CD14-positive monocyte (primary cell): ENCODE data around the gene ANGPTL2. TPM values are rescaled to one million over a fixed set of nuclear protein-coding genes. Genes with fewer than 3 reads are reported as not detected.

ENCODE experiments used
- DNase-seq, 3 donors: peaks; one replicate each; pipeline ENCODE4 v3.0.0-alpha.2; 2011 to 2022
- H2AFZ ChIP-seq: 2 replicates; pipeline ENCODE4 v1.6.0; 2012; ENCODE audit warnings: mild to moderate bottlenecking, low read depth, low read length, inconsistent platforms; ENCODE audit not compliant: insufficient read depth, poor library complexity, severe bottlenecking
- H3K27ac ChIP-seq, 2 donors: 1 replicate in 1 of 2; 2 replicates in 1 of 2; pipeline ENCODE4 v1.5.1; 2012 to 2013; ENCODE audit warnings: low read length in 2 of 2, control low read depth in 1 of 2, inconsistent platforms in 1 of 2, low read depth in 1 of 2, mild to moderate bottlenecking in 1 of 2
- H3K27me3 ChIP-seq, 2 donors: one replicate each; pipeline versions ENCODE4 v1.6.0 to v1.6.1; 2011 to 2013; ENCODE audit warnings: low read length in 2 of 2; ENCODE audit not compliant: control insufficient read depth in 2 of 2, insufficient read depth in 2 of 2
- H3K36me3 ChIP-seq, 2 donors: replicated peaks in 1 of 2; 1 replicate in 1 of 2; 2 replicates in 1 of 2; pipeline versions ENCODE4 v1.5.1 to v1.6.1; 2012 to 2013; ENCODE audit warnings: low read length in 2 of 2, control low read depth in 1 of 2, inconsistent platforms in 1 of 2, mild to moderate bottlenecking in 1 of 2; ENCODE audit not compliant: insufficient read depth in 2 of 2, control insufficient read depth in 1 of 2
- H3K4me1 ChIP-seq, 2 donors: 1 replicate in 1 of 2; 2 replicates in 1 of 2; pipeline versions ENCODE4 v1.5.1 to v1.6.1; 2012 to 2013; ENCODE audit warnings: low read length in 2 of 2, control low read depth in 1 of 2, inconsistent platforms in 1 of 2, mild to moderate bottlenecking in 1 of 2, moderate library complexity in 1 of 2; ENCODE audit not compliant: insufficient read depth in 2 of 2, control insufficient read depth in 1 of 2
- H3K4me2 ChIP-seq: replicated peaks from 2 replicates; pipeline ENCODE3; 2012; ENCODE audit warnings: low read length, moderate library complexity, mild to moderate bottlenecking; ENCODE audit not compliant: poor library complexity, severe bottlenecking; ENCODE audit errors: extremely low read depth
- H3K4me3 ChIP-seq, 3 experiments: fragments of 200-600 bp in 1 of 3; sonication (generic) in 1 of 3; replicated peaks in 1 of 3; 1 replicate in 2 of 3; 2 replicates in 1 of 3; pipeline ENCODE4 v1.5.1; 2011 to 2013; ENCODE audit warnings: low read length in 3 of 3, mild to moderate bottlenecking in 3 of 3, control low read depth in 2 of 3, low read depth in 2 of 3, inconsistent platforms in 1 of 3, moderate library complexity in 1 of 3
- H3K79me2 ChIP-seq: 2 replicates; pipeline ENCODE4 v1.6.0; 2012; ENCODE audit warnings: mild to moderate bottlenecking, control low read depth, inconsistent platforms, low read length, moderate library complexity; ENCODE audit not compliant: insufficient read depth
- H3K9ac ChIP-seq: 2 replicates; pipeline ENCODE4 v1.6.0; 2017; ENCODE audit warnings: low read length, mild to moderate bottlenecking; ENCODE audit not compliant: insufficient read depth, poor library complexity, severe bottlenecking
- H3K9me3 ChIP-seq, 2 donors: replicated peaks in 1 of 2; 1 replicate in 1 of 2; 2 replicates in 1 of 2; pipeline versions ENCODE4 v1.5.1 to v1.6.1; 2012 to 2013; ENCODE audit warnings: low read length in 2 of 2, control low read depth in 1 of 2; ENCODE audit not compliant: control insufficient read depth in 1 of 2, insufficient read depth in 1 of 2
- H4K20me1 ChIP-seq: 2 replicates; pipeline ENCODE4 v1.6.0; 2012; ENCODE audit warnings: mild to moderate bottlenecking, low read length, control low read depth, moderate library complexity; ENCODE audit not compliant: insufficient read depth
- H3K27ac Mint-ChIP-seq, 7 donors: one replicate each; pipeline ENCODE4 v1.8.0; 2020; ENCODE audit warnings: mild to moderate bottlenecking in 7 of 7, mixed read lengths in 7 of 7, moderate library complexity in 6 of 7, inconsistent platforms in 2 of 7
- H3K27me3 Mint-ChIP-seq, 3 donors: one replicate each; pipeline ENCODE4 v1.8.0; 2021 to 2022; ENCODE audit warnings: low read depth in 3 of 3, mild to moderate bottlenecking in 3 of 3, mixed read lengths in 3 of 3, moderate library complexity in 3 of 3, inconsistent platforms in 1 of 3
- H3K36me3 Mint-ChIP-seq, 2 donors: one replicate each; pipeline ENCODE4 v1.8.0; 2020; ENCODE audit warnings: mixed read lengths in 2 of 2, inconsistent platforms in 1 of 2, mild to moderate bottlenecking in 1 of 2
- H3K4me1 Mint-ChIP-seq: one replicate; pipeline ENCODE4 v1.8.0; 2020; ENCODE audit warnings: mild to moderate bottlenecking, mixed read lengths
- H3K4me3 Mint-ChIP-seq, 2 donors: one replicate each; pipeline ENCODE4 v1.8.0; 2020; ENCODE audit warnings: mild to moderate bottlenecking in 2 of 2, mixed read lengths in 2 of 2, moderate library complexity in 1 of 2
- H3K9me3 Mint-ChIP-seq, 7 donors: one replicate each; pipeline ENCODE4 v1.8.0; 2020 to 2022; ENCODE audit warnings: mixed read lengths in 7 of 7, mild to moderate bottlenecking in 6 of 7, moderate library complexity in 6 of 7, inconsistent platforms in 2 of 7
- WGBS: methylation state at CpG from one replicate; pipeline ENCODE4 v1.1.5; 2013; ENCODE audit warnings: missing lambda C conversion rate; ENCODE audit not compliant: insufficient coverage; 5-methylcytosine and 5-hydroxymethylcytosine counted together
- intact Hi-C, 2 donors: fragments of 100-400 bp; cut with micrococcal nuclease; formaldehyde crosslinking; loops; one replicate each; pipeline versions ENCODE4 v1.15.0 to v1.15.1; 2023
- polyA plus RNA-seq, 3 donors: library from polyadenylated mRNA; depleted of rRNA in 1 of 3; unstranded in 2 of 3; stranded (reverse) in 1 of 3; fragments of 300-500 nt in 2 of 3; fragments of >200 nt in 1 of 3; fragmentation: Illumina TruSeq in 2 of 3; gene quantifications; 1 replicate in 2 of 3; 2 replicates in 1 of 3; pipeline ENCODE4 v1.2.3, GENCODE V29; 2012 to 2021
- TF ChIP-seq, protein P1 (sequence below): fragments of 200-600 bp; IDR thresholded peaks from one replicate; pipeline ENCODE4 v1.8.0; 2022; ENCODE audit warnings: antibody characterized with exemption, mild to moderate bottlenecking

Gene ANGPTL2
- polyA plus RNA-seq, 3 donors = not detected

DNA sequence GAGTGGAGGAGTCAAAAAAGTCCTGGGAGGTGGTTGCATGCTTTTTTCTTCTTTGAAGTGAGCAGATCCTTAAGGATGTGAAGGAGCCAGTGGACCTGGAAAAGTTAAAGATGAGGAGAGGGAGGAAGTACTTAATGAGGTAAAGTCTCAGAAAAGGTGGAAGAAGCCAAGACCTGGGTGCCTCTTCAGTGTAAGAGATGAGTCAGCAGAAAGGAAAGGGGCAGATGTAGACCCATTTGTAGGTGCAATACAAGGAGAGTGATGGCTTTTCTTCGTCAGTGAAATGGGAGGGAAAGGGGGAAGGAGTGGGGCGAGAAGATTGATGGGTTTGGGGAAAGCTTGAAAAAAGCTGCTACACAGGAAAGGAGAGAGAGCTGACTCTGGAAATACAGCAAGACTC is 82.9 kb downstream of the ANGPTL2 start:
- H3K36me3 ChIP-seq = no peaks in the 10 kb centered on the region
- intact Hi-C loops = no loop called here
- no peak overlapping the region for H3K4me3 ChIP-seq
- H2AFZ ChIP-seq = no peak overlapping the region
- no peaks in the 10 kb centered on the region for H3K9me3 Mint-ChIP-seq
- no peak overlapping the region for H3K4me2 ChIP-seq
- no peaks in the 10 kb centered on the region for H4K20me1 ChIP-seq
- no peak for DNase-seq
- no peak overlapping the region for H3K9ac ChIP-seq
- TF ChIP-seq, protein P1, sequence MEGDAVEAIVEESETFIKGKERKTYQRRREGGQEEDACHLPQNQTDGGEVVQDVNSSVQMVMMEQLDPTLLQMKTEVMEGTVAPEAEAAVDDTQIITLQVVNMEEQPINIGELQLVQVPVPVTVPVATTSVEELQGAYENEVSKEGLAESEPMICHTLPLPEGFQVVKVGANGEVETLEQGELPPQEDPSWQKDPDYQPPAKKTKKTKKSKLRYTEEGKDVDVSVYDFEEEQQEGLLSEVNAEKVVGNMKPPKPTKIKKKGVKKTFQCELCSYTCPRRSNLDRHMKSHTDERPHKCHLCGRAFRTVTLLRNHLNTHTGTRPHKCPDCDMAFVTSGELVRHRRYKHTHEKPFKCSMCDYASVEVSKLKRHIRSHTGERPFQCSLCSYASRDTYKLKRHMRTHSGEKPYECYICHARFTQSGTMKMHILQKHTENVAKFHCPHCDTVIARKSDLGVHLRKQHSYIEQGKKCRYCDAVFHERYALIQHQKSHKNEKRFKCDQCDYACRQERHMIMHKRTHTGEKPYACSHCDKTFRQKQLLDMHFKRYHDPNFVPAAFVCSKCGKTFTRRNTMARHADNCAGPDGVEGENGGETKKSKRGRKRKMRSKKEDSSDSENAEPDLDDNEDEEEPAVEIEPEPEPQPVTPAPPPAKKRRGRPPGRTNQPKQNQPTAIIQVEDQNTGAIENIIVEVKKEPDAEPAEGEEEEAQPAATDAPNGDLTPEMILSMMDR = no peak
- H3K4me1 ChIP-seq = peaks cover 0 to 2% of the 10 kb centered on the region in 2 donors
- H3K4me3 Mint-ChIP-seq = no peak overlapping the region
- H3K9me3 ChIP-seq = no peaks in the 10 kb centered on the region
- WGBS = 83% methylated on average over 2 of the region's 2 CpGs
- H3K4me1 Mint-ChIP-seq = no peaks in the 10 kb centered on the region
- H3K27me3 ChIP-seq = no peaks in the 10 kb centered on the region
- H3K27ac ChIP-seq = no peak overlapping the region
- H3K27me3 Mint-ChIP-seq = no peaks in the 10 kb centered on the region
- no peak overlapping the region for H3K27ac Mint-ChIP-seq
- no peaks in the 10 kb centered on the region for H3K79me2 ChIP-seq
- no peaks in the 10 kb centered on the region for H3K36me3 Mint-ChIP-seq

DNA sequence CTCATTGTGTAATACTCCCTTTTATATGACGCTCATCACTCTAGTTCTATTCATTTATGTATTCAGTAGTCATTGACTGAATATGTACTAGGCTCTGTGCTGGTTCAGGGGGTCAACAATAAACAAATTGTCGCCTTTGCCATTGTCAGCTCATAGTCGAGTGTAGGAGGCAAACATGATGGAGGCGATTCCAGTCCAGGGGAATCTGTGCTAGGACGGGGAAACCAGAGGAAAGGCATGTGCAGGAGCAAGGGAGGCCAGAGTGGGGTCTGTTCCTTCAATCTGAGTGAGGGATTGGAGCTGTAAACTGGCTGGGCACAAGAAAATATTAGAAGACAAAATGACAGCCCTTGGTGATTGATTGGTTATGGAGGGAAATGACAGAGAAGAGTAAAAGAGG is 83.9 kb downstream of the ANGPTL2 start:
- H3K36me3 Mint-ChIP-seq = no peaks in the 10 kb centered on the region
- no peaks in the 10 kb centered on the region for H3K9me3 Mint-ChIP-seq
- H3K27ac ChIP-seq = no peak overlapping the region
- WGBS = 96% methylated on average over 4 of the region's 5 CpGs
- H3K27me3 Mint-ChIP-seq = no peaks in the 10 kb centered on the region
- H2AFZ ChIP-seq = no peak overlapping the region
- H3K4me1 Mint-ChIP-seq = no peaks in the 10 kb centered on the region
- no peaks in the 10 kb centered on the region for H3K36me3 ChIP-seq
- H3K27ac Mint-ChIP-seq = no peak overlapping the region
- H3K4me1 ChIP-seq = peaks cover 0 to 2% of the 10 kb centered on the region in 2 donors
- H3K9me3 ChIP-seq = no peaks in the 10 kb centered on the region
- no peak overlapping the region for H3K9ac ChIP-seq
- TF ChIP-seq, protein P1 = no peak
- intact Hi-C loops = no loop called here
- H4K20me1 ChIP-seq = no peaks in the 10 kb centered on the region
- no peaks in the 10 kb centered on the region for H3K27me3 ChIP-seq
- no peaks in the 10 kb centered on the region for H3K79me2 ChIP-seq
- no peak overlapping the region for H3K4me2 ChIP-seq
- no peak overlapping the region for H3K4me3 ChIP-seq
- H3K4me3 Mint-ChIP-seq = no peak overlapping the region
- DNase-seq = no peak

Other genes with a start within 250 kb of the ANGPTL2 start
- gene RALGPS1, start 207.9 kb downstream of the ANGPTL2 start, polyA plus RNA-seq = 1 to 10 TPM in 2 of 3 donors, under 1 TPM in 1; 0.60 to 4.6 (median 1.3) TPM
- 1 to 10 TPM in 1 of 3 donors, under 1 TPM in 2; 0.39 to 1.5 (median 0.94) TPM for gene GARNL3, start 142.1 kb upstream of the ANGPTL2 start, polyA plus RNA-seq